Femur (tissue), 1 donor: ENCODE results near the gene PDCL3.

Source experiments
- DNase-seq: peaks from one replicate; pipeline ENCODE4 v3.0.0-alpha.2; 2017

The PDCL3 gene

GRCh38 chr2:100562613-100563406, at the start of gene PDCL3:
PDCL3 (plus strand) TSS chr2:100562993; CDS start chr2:100563068, 75 bp downstream.
- DNase-seq = peak; percentile 98

- DNase-seq = no peak
Observed at GRCh38 chr2:100513650-100514049, 49.1 kb upstream of the PDCL3 start.

- DNase-seq = no peak
Observed at GRCh38 chr2:100517556-100517955, 45.2 kb upstream of the PDCL3 start.

- no peak for DNase-seq
Observed at GRCh38 chr2:100518801-100519200, 44.0 kb upstream of the PDCL3 start.

GRCh38 chr2:100520224-100520623, 42.6 kb upstream of the PDCL3 start:
- DNase-seq = no peak

GRCh38 chr2:100522430-100522829, 40.4 kb upstream of the PDCL3 start:
- no peak for DNase-seq

- DNase-seq = no peak
Observed at GRCh38 chr2:100524331-100524730, 38.5 kb upstream of the PDCL3 start.

- DNase-seq = no peak
Observed at GRCh38 chr2:100526868-100527267, 35.9 kb upstream of the PDCL3 start.

GRCh38 chr2:100527440-100528015, 35.3 kb upstream of the PDCL3 start:
- DNase-seq = no peak

GRCh38 chr2:100529176-100529575, 33.6 kb upstream of the PDCL3 start:
- no peak for DNase-seq

GRCh38 chr2:100529900-100530299, 32.9 kb upstream of the PDCL3 start:
- no peak for DNase-seq

GRCh38 chr2:100535855-100536254, 26.9 kb upstream of the PDCL3 start:
- DNase-seq = no peak

GRCh38 chr2:100537918-100538317, 24.9 kb upstream of the PDCL3 start:
- no peak for DNase-seq

GRCh38 chr2:100539221-100539620, 23.6 kb upstream of the PDCL3 start:
- DNase-seq = no peak

GRCh38 chr2:100541404-100541803, 21.4 kb upstream of the PDCL3 start:
- DNase-seq = no peak

GRCh38 chr2:100542418-100542817, 20.4 kb upstream of the PDCL3 start:
- no peak for DNase-seq

- no peak for DNase-seq
Observed at GRCh38 chr2:100544911-100545596, 17.7 kb upstream of the PDCL3 start.

GRCh38 chr2:100546469-100546868, 16.3 kb upstream of the PDCL3 start:
- no peak for DNase-seq

GRCh38 chr2:100548771-100549170, 14.0 kb upstream of the PDCL3 start:
- DNase-seq = no peak

GRCh38 chr2:100551303-100551702, 11.5 kb upstream of the PDCL3 start:
- DNase-seq = no peak

- no peak for DNase-seq
Observed at GRCh38 chr2:100554798-100555407, 7.9 kb upstream of the PDCL3 start.

GRCh38 chr2:100556746-100557145, 6.0 kb upstream of the PDCL3 start:
- DNase-seq = no peak

GRCh38 chr2:100560216-100560830, 2.5 kb upstream of the PDCL3 start:
- no peak for DNase-seq
